ENCODE results near the gene KRT37.
"Not testable (repeated sequence)": the region's sequence is repeated elsewhere in the genome, so short reads cannot be mapped to it uniquely, and the experiment has no call there.

Gene KRT37

GRCh38 chr17:41434005-41434404 lies 9.6 kb upstream of the KRT37 start:
- DNase-seq, result no peak

- no peak for DNase-seq
These were observed 9.2 kb upstream of the KRT37 start for GRCh38 chr17:41433586-41433985.

- DNase-seq, result not testable (repeated sequence)
These were observed 6.0 kb upstream of the KRT37 start for GRCh38 chr17:41430376-41430775.

- no peak for DNase-seq
These were observed 5.3 kb upstream of the KRT37 start for GRCh38 chr17:41429667-41430066.

GRCh38 chr17:41428591-41429291 lies 4.4 kb upstream of the KRT37 start:
- DNase-seq, result no peak

- not testable (repeated sequence) for DNase-seq
These were observed 1.8 kb downstream of the KRT37 start for GRCh38 chr17:41422586-41422985.

- no peak for DNase-seq
These were observed 2.8 kb downstream of the KRT37 start for GRCh38 chr17:41421617-41422016.

- DNase-seq, result no peak
These were observed 3.3 kb downstream of the KRT37 start for GRCh38 chr17:41421116-41421515.

GRCh38 chr17:41420134-41420533 lies 4.3 kb downstream of the KRT37 start:
- DNase-seq, result no peak

GRCh38 chr17:41419716-41420115 lies 4.7 kb downstream of the KRT37 start:
- DNase-seq, result no peak

GRCh38 chr17:41418116-41418860 lies 6.1 kb downstream of the KRT37 start:
- DNase-seq, result no peak

GRCh38 chr17:41417576-41418015 lies 6.8 kb downstream of the KRT37 start:
- DNase-seq, result no peak

GRCh38 chr17:41417127-41417526 lies 7.3 kb downstream of the KRT37 start:
- no peak for DNase-seq

GRCh38 chr17:41416479-41416878 lies 7.9 kb downstream of the KRT37 start:
- no peak for DNase-seq

GRCh38 chr17:41415833-41416335 lies 8.5 kb downstream of the KRT37 start:
- DNase-seq, result no peak

GRCh38 chr17:41415411-41415810 lies 9.0 kb downstream of the KRT37 start:
- DNase-seq, result no peak

GRCh38 chr17:41413982-41414381 lies 10.4 kb downstream of the KRT37 start:
- DNase-seq, result no peak

GRCh38 chr17:41413353-41413957 lies 10.9 kb downstream of the KRT37 start:
- no peak for DNase-seq

GRCh38 chr17:41411072-41411840 lies 13.1 kb downstream of the KRT37 start:
- no peak for DNase-seq

- no peak for DNase-seq
These were observed 17.2 kb downstream of the KRT37 start for GRCh38 chr17:41407226-41407625.

- DNase-seq, result no peak
These were observed 18.2 kb downstream of the KRT37 start for GRCh38 chr17:41406205-41406604.

- DNase-seq, result peak; percentile 39
These were observed 20.2 kb downstream of the KRT37 start for GRCh38 chr17:41404024-41404671.

Data from GOT3 (cell line).